NCI-H128 (cell line): Measurements from ENCODE around the gene CDX1.

Source experiments
- DNase-seq: peaks from one replicate; lab custom pipeline; 2025; ENCODE audit not compliant: unreplicated experiment; lab: John Stamatoyannopoulos, UW

Gene CDX1

GRCh38 chr5:150162142-150162513 is 4.5 kb upstream of the CDX1 start:
- DNase-seq = no peak

- DNase-seq = no peak
Measured at GRCh38 chr5:150163035-150163434, 3.5 kb upstream of the CDX1 start.

GRCh38 chr5:150163547-150164059 is 3.0 kb upstream of the CDX1 start:
- DNase-seq = no peak

GRCh38 chr5:150164211-150164980 is 2.2 kb upstream of the CDX1 start:
- DNase-seq = no peak

- DNase-seq = no peak
Measured at GRCh38 chr5:150166037-150166649, 435 bp upstream of the CDX1 start.

- DNase-seq = no peak
Measured at GRCh38 chr5:150167512-150167850, 903 bp downstream of the CDX1 start.

- DNase-seq = no peak
Measured at GRCh38 chr5:150167908-150168307, 1.3 kb downstream of the CDX1 start.

GRCh38 chr5:150168864-150169263 is 2.3 kb downstream of the CDX1 start:
- no peak for DNase-seq

- DNase-seq = no peak
Measured at GRCh38 chr5:150172145-150172544, 5.6 kb downstream of the CDX1 start.

GRCh38 chr5:150172556-150172955 is 6.0 kb downstream of the CDX1 start:
- DNase-seq = no peak

GRCh38 chr5:150173161-150173560 is 6.6 kb downstream of the CDX1 start:
- DNase-seq = no peak

GRCh38 chr5:150174285-150174684 is 7.7 kb downstream of the CDX1 start:
- DNase-seq = no peak

- no peak for DNase-seq
Measured at GRCh38 chr5:150175076-150175475, 8.5 kb downstream of the CDX1 start.

GRCh38 chr5:150175536-150175935 is 9.0 kb downstream of the CDX1 start:
- no peak for DNase-seq

GRCh38 chr5:150176745-150177477 is 10.3 kb downstream of the CDX1 start:
- DNase-seq = no peak

GRCh38 chr5:150177721-150178120 is 11.1 kb downstream of the CDX1 start:
- DNase-seq = no peak

- no peak for DNase-seq
Measured at GRCh38 chr5:150178262-150178661, 11.7 kb downstream of the CDX1 start.

GRCh38 chr5:150179019-150179620 is 12.5 kb downstream of the CDX1 start:
- no peak for DNase-seq

- no peak for DNase-seq
Measured at GRCh38 chr5:150180241-150181026, 13.9 kb downstream of the CDX1 start.

GRCh38 chr5:150181027-150181426 is 14.4 kb downstream of the CDX1 start:
- DNase-seq = no peak
